Panc1 (cell line): ENCODE results near the gene SMAP1.

ENCODE experiments used
- CTCF ChIP-seq: fragments of 450-650 bp; IDR thresholded peaks from 2 replicates; pipeline ENCODE4 v1.5.1; 2017; ENCODE audit warnings: mild to moderate bottlenecking
- REST ChIP-seq, 2 experiments: IDR thresholded peaks; 2 replicates each; pipeline ENCODE4 v1.6.1; 2011 to 2012; ENCODE audit warnings: low read depth in 2 of 2, control low read depth in 1 of 2, low read length in 1 of 2, mild to moderate bottlenecking in 1 of 2, moderate library complexity in 1 of 2; ENCODE audit not compliant: insufficient read depth in 1 of 2
- SIN3A ChIP-seq: IDR thresholded peaks from 2 replicates; pipeline ENCODE4 v1.6.1; 2012; ENCODE audit warnings: low read depth, mild to moderate bottlenecking, low read length, moderate library complexity, borderline replicate concordance; ENCODE audit not compliant: insufficient read depth
- TCF7L2 ChIP-seq: IDR thresholded peaks from 2 replicates; pipeline ENCODE4 v1.6.1; 2011; ENCODE audit warnings: mild to moderate bottlenecking, low read depth, low read length, inconsistent platforms

- no peak for TF ChIP-seq CTCF
- TF ChIP-seq SIN3A = no peak
- no peak for TF ChIP-seq REST (IDR thresholded peaks at IDR 0.05; ENCODE audit: insufficient read depth in 1 of 2, low read depth in 2 of 2, low read length in 1 of 2)
- no peak for TF ChIP-seq TCF7L2
These were observed 174.9 kb downstream of the SMAP1 start for GRCh38 chr6:70842541-70842940.
